CD4-positive, alpha-beta T cell treated with Interleukin-6 for 4 hours (primary cell): ENCODE measurements around the gene SWSAP1.
A peak's percentile ranks its signal among the peaks of the same experiment; 100 is the strongest.
"Not testable (repeated sequence)": the region's sequence is repeated elsewhere in the genome, so short reads cannot be mapped to it uniquely, and the experiment has no call there.

Source experiments
- DNase-seq: peaks from one replicate; pipeline ENCODE4 v3.0.0-alpha.2; 2020; ENCODE audit warnings: mixed read lengths

Gene SWSAP1

DNA sequence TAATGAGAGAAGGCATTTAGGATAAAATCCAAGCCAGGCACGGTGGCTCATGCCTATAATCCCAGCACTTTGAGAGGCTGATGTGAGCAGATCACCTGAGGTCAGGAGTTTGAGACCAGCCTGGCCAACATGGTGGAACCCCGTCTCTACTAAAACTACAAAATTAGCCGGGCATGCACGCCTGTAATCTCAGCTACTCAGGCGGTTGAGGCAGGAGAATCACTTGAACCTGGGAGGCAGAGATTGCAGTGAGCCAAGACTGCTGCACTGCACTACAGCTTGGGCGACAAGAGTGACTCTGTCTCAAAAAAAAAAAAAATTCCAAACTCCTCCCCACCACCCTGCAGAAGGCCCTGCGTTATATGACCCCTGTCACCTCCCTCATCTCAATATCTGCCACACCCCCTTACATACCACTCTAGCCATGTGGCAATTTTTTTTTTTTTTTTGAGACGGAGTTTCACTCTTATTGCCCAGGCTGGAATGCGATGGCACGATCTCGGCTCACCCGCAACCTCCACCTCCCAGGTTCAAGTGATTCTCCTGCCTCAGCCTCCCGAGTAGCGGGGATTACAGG, 4.9 kb downstream of the SWSAP1 start:
- not testable (repeated sequence) for DNase-seq

DNA sequence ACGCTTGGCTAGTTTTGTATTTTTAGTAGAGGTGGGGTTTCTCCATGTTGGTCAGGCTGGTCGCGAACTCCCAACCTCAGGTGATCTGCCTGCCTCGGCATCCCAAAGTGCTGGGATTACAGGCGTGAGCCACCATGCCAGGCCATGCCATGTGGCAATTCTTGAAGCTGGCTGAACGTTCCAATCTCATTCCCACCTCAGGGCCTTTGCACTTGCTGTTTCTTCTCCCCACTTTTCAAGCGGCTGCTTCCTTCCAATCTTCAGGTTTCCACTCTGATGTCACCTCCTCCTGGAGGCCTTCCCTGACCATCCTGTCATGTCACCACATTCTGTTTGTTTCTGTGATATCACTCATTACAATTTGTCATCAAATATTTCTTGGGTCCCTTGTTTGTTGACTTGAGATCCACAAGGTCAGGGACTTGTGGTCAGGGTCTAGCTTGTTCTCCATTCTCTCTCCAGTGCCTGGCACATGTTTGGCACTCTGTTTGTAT, 5.4 kb downstream of the SWSAP1 start:
- DNase-seq, result no peak

GRCh38 chr19:11380653-11381537, 6.4 kb downstream of the SWSAP1 start:
- DNase-seq, result peak; percentile 98

DNA sequence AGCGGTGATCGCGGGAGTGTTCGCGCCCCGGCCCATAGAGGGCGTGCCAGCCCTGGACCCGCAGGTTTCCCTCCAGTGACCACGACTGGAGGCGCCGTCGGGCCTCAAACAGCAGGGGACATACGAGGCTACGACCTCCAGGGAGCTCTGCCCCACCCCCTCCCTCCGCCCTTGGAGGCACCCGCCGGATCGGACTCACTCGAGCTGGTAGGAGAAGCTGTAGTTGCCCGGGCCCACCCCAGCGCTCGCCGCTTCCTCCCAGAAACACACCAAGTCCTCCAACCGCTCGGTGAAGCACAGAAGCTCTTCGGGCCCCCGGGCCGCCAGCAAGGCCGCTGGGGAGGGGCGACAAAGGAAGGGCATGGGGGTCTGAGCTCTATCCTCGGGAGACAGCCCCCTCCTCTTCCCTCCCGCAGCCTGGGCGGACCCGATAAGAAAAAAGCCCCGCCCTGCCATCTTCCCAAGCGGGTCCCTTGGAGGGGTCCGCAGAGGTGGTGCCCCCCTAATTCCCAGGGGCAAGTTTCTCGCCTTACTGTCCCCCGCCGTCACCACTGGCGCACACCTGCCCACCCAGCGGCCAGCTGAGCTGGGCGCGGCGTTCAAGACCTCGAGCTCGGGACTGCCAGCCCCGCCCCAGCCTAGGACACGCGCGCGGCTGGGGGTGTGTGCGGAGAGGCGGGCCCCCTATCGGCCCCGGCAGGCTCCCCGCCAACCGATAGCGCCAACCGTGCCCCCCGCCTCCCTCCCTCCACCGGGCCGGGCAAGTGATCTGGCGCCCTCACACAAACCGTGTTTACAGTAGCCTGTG, 8.6 kb downstream of the SWSAP1 start:
- DNase-seq, result peak; percentile 42

DNA sequence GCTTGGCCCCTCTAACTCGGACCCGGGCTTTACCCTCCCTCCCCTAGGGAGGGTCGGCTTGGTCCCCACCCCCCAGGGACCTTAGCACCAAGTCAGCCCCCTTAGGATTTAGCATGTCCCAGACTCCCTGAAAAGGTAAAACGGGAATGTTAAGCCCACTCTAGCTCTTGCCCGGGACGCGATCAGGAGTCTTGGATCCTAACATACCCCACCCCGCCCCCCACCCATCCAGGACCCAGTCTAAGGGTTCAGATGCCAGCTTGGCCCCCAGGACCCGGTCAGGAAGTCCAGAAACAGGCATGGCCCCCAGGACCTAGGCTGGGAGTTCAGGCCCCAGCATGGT, 9.2 kb downstream of the SWSAP1 start:
- DNase-seq, result no peak

- DNase-seq, result no peak
Measured at GRCh38 chr19:11384778-11385129, 10.3 kb downstream of the SWSAP1 start.

- DNase-seq, result no peak
Measured at GRCh38 chr19:11387162-11388034, 12.9 kb downstream of the SWSAP1 start.

GRCh38 chr19:11390359-11390758, 15.9 kb downstream of the SWSAP1 start:
- no peak for DNase-seq

GRCh38 chr19:11390933-11391680, 16.6 kb downstream of the SWSAP1 start:
- no peak for DNase-seq

DNA sequence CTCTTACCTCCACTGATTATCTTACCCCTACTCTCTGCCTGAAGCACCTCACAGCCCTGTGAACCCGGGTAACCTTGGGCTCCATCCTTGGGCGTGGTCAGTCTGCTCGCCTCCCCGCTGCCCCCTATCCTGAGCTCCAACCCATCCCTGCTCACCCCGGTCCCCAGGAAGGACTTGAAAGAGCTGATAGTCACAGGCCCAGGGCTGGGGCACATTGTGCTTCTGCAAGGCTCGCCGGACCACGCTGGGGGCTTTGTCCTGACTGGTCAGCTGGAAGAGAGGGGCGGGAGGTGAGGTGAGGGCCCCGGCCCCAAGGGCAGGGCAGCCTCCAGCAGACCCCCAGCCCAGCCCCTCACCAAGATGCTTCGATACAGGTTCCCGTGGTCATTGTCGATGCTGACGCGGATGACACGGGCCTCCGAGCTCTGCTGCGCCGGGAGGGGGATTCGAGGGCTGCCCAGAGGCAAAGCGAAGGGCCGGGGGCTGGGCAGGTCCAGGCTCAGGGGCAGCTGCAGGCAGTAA, 22.7 kb downstream of the SWSAP1 start:
- no peak for DNase-seq

DNA sequence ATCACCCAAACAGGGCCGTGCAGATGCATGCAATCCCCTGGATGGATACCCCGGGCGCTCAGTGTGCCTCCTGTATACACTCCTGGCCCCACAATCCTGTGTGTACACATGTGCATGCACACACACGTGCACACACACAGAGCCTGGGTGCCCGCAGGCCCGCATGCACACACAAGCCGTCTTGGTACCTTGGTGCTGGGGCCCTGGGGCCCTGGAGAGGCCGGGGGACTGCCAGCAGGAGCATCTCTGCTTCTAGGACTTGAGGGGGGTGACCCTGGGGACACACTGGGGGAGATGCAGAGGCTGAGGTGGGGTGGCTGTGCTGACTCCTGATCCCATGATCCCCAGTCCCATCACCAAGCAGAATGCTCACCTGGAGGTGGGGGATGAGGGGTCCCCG, 25.2 kb downstream of the SWSAP1 start:
- DNase-seq, result no peak

DNA sequence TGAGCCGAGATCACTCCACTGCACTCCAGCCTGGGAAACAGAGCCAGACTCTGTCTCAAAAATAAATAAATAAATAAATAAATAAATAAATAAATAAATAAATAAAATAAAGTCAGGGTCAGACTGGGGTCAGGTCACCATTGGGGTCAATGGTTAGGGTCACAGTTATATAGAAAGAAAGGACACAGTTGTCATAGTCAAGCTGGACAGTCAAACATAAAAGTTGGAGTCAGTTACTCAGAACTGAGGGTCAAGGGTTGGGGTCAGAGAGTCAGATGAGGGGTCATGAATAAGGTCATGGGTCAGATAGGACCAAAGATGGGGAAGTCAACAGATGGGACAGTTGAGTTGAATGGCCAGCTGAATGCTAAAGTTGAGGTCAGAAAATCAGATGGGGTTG, 26.3 kb downstream of the SWSAP1 start:
- DNase-seq, result no peak

DNA sequence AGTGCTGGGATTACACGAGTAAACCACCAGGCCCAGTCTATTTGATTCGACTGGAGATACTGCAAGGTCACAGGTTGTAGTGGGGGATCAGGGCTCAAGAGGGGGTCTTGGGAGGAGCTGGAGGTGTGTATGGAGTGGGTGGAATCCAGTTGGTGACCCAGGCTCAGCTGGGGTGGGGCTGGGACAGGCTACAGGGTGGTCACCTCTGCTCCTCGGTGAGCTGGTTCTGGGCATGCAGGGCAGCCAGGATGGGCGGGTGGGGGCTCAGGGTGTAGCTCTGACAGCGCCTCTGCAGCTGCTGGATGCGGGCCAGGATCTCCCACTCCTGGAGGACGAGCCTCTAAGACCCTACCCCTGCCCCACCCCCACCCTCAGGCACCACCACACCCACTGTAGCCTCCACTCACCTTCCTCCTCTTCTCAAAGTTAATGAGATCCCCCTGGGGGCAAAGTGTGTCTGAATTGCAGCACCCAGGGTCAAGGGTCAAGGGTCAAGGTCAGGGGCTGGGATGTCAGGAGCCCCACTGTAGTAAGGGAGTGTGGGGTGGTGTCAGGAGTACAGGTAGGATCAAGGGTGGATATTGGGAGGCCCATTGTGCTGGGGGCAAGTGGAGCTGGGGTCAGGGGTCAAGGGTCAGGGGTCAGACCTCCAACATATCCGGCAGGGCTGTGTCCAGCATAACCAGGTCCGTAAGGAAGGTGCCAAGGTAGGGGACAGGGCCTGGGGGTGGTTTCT, 27.5 kb downstream of the SWSAP1 start:
- DNase-seq, result no peak

- DNase-seq, result no peak
Measured at GRCh38 chr19:11404588-11405222, 30.2 kb downstream of the SWSAP1 start.

- peak; percentile 53 for DNase-seq
Measured at GRCh38 chr19:11405846-11406643, 31.6 kb downstream of the SWSAP1 start.

DNA sequence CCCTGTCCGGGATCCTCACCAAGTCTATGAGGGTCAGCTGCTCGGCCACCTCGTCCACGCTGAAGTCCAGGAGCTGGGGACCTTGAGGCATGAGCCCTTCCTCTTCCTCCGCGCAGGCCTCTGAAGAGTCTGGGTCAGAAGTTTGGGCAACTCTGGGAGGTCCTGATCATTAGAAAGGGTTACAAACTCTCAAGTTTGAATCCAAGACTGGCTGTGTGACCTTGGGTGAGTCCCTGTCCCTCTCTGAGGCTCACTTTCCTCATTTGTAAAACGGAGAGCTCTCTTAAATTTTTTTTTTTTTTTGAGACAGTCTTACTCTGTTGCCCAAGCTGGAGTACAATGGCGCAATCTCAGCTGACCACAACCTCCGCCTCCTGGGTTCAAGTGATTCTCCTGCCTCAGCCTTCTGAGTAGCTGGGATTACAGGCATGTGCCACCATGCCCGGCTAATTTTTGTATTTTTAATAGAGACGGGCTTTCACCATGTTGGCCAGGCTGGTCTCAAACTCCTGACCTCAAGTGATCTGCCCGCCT, 32.3 kb downstream of the SWSAP1 start:
- not testable (repeated sequence) for DNase-seq

DNA sequence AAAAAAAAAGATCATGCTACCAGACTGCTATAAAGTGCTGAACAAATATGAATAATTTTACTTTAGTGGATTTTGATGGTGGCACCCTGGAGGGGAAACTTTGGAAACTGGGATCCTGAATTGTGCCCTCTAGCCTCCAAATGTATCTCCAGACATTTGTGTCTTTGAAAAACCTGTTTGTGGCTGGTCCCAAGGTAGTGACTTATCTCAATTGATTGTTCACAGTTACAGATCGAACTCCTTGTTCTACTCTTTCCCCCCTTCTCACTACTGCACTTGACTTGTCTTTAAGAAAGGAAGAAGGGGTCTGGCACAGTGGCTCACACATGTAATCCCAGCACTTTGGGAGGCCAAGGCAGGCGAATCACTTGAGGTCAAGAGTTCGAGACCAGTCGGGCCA, 34.1 kb downstream of the SWSAP1 start:
- DNase-seq, result no peak

GRCh38 chr19:11410682-11411081, 36.2 kb downstream of the SWSAP1 start:
- no peak for DNase-seq

GRCh38 chr19:11414544-11414943, 40.1 kb downstream of the SWSAP1 start:
- DNase-seq, result no peak
